Stimulated activated CD4-positive, alpha-beta T cell treated with anti-CD3 and anti-CD28 coated beads, TNF-alpha, amount 100 ng/mL, for 48 hours (primary cell): Measurements from ENCODE around the gene CERT1.

Source experiments
- DNase-seq, 3 donors: peaks; one replicate each; pipeline ENCODE4 v3.0.0-alpha.2; 2020; ENCODE audit warnings: low read depth in 3 of 3

The CERT1 gene

DNA sequence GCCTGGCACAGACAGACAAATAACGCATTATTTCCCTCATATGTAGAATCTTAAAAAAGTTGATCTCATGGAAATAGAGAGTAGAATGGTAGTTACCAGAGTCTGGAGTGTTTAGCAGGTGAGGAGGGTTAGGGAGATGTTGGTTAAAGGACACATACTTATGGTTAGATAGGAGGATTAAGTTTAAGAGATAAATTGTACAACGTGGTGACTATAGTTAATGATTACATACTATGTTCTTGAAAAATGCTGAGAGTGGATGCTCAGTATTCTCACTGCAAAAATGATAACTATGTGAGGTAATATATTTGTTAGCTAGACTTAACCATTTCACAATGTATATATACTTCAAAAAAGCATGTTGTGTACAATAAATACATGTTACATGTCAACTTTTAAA lies 38.0 kb downstream of the CERT1 start:
- DNase-seq = no peak

DNA sequence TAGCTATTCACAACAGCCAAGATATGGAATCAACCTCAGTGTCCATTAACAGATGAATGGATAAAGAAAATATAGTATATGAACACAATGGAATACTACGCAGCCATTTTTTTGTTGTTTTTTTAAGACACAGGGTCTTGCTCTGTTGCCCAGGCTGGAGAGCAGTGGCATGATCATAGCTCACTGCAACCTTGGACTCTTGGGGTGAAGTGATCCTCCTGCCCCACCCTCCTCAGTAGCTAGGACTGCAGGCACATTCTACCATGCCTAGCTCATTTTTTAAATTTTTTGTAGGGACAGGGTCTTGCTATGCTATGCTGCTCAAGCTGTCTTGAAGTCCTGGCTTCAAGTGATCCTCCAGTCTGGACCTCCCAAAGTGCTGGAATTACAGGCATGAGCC lies 38.5 kb downstream of the CERT1 start:
- no peak for DNase-seq

- DNase-seq = no peak
Measured at GRCh38 chr5:75471193-75471592, 40.2 kb downstream of the CERT1 start.

- DNase-seq = no peak
Measured at GRCh38 chr5:75469017-75469416, 42.4 kb downstream of the CERT1 start.

- no peak for DNase-seq
Measured at GRCh38 chr5:75468593-75468992, 42.8 kb downstream of the CERT1 start.

- DNase-seq = no peak
Measured at GRCh38 chr5:75466006-75466716, 45.3 kb downstream of the CERT1 start.

DNA sequence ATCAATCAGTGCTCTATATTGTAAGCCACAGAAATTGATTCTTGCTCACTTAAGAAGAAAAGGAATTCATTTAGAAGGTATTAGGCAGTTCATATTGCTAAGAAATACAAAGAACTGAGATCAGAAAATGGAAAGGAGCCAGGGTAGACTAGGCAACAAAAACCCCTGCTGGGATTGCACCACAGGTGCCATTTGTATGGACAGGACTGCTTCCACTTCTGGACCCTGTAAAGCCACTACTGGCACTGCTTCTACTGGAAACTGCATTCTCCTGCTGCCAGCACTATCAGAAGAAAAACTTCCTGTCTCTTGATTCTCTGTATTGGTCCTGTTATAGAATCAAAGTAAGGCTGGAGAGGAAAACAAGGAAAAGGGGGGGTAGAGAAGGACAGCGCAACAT lies 45.9 kb downstream of the CERT1 start:
- DNase-seq = no peak

GRCh38 chr5:75463726-75464125 lies 47.7 kb downstream of the CERT1 start:
- no peak for DNase-seq

DNA sequence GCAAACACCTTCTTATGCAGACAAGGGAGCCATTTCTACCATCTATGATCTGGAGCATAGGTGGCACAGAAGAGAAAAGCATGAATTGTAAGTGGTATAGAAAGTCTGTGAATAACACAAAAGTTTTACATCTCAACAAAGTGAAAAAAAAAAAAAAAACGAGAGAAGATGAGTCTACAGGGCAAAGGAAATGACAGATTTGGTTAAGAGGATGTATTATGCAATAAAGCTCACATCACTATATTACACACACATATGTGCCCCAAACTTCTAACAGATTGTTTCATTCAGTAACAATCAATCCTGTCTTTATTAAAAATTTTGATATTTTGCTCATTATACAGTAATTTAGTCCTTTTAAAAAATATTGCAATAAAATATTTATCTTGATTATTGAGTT lies 49.8 kb downstream of the CERT1 start:
- DNase-seq = no peak

GRCh38 chr5:75460942-75461610 lies 50.4 kb downstream of the CERT1 start:
- no peak for DNase-seq

DNA sequence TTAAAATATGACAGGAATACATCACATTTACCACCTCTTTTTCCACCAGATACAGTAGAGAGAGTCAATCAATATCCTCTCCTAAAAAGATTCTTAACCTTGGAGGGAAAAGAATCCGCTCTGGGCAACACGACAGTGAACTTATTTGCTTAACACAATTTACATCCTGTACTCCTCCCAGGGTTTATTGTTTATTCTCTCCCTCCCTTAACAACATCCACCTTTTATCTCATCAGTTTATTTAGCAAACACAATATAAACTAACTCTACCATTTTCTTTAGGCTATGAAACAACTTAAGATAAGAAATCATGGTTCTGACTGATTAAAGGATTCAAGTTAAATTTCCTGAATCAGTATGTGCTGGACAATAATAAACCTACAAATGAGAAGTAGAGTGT lies 50.9 kb downstream of the CERT1 start:
- no peak for DNase-seq

- no peak for DNase-seq
Measured at GRCh38 chr5:75457691-75458090, 53.7 kb downstream of the CERT1 start.

DNA sequence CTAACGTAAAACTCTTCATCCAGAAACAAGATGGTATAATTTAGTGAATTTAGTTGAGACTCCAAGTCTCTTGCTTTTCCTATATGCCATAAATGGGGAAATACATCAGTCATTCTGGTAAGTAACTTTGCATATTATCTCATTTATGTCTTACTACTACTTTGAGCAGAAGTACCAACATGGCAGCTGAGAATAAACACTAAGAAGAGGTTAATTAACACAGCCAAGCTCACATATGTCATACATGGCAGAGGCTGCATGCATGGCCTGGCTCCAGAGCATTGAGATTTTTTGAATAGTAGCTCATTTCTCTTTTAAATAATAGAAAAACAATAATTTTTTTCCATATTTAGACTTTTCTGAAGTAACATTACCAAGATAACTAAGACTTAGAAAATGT lies 54.3 kb downstream of the CERT1 start:
- no peak for DNase-seq

DNA sequence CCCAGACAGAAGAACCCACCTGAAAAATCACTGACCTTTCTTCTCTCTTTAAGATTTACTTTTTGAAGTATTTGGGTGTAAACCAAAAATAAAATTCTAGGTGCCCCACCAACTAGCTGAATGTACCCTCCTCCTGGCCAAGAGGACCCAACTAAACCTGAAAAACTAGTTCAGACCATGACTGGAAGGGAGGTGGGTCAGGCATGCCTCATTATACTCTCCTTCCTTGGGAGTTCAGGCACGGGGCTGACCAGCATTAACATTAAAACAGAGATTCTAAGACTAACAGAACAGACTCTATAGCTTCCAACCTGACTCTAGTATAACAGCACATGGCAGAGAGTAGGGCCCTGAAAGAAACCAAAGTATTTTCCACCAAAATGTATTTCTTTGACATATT lies 61.4 kb downstream of the CERT1 start:
- no peak for DNase-seq

DNA sequence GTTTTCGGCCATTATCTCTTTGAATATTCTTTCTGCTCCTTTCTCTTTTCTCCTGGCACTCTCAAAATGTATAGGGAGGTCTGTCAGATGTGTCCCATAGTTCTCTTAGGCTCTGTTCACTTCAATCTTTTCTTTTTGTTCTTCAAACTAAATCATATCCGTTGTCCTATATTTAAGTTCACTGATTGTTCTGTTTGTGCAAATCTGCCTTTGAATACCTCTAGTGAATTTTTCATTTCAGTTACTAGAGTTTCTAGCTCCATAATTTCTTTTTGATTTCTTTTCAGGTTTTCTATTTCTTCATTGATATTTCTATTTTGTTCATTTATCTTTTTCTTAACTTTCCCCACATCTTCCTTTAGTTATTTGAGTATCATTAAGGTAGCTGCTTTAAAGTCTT lies 65.4 kb downstream of the CERT1 start:
- no peak for DNase-seq

- DNase-seq = no peak
Measured at GRCh38 chr5:75441560-75441959, 69.9 kb downstream of the CERT1 start.

GRCh38 chr5:75439276-75439675 lies 72.2 kb downstream of the CERT1 start:
- DNase-seq = no peak

GRCh38 chr5:75438722-75439121 lies 72.7 kb downstream of the CERT1 start:
- DNase-seq = no peak

GRCh38 chr5:75435096-75435495 lies 76.3 kb downstream of the CERT1 start:
- no peak for DNase-seq

- DNase-seq = no peak
Measured at GRCh38 chr5:75433814-75434506, 77.5 kb downstream of the CERT1 start.

DNA sequence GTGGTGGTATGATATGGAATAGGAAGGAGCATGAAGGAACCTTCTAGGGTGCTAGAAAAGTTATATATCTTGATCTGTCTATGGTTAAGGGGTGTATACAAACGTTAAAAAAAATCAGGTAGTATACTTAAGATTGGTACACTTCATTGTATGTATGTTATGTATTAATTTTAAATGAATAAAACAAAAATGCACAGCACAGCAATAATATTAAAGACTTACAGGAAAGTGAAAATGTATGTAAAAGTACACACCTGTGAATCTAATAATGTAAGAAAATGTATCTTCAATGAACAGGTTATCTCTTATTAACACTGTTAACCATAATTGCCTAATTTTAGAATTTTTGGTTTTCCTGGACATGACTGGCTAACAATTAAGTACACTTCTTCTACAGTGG lies 97.2 kb downstream of the CERT1 start:
- no peak for DNase-seq

GRCh38 chr5:75412111-75412990 lies 99.1 kb downstream of the CERT1 start:
- DNase-seq = no peak
